HG03432 (cell line): ENCODE results near the gene SLC7A5.
"Not testable (repeated sequence)": the region's sequence is repeated elsewhere in the genome, so short reads cannot be mapped to it uniquely, and the experiment has no call there.

Experiments used
- ATAC-seq: cut with Tn5 transposase; IDR thresholded peaks from one replicate; pipeline ENCODE4 v1.9.1; 2021; ENCODE audit warnings: mild to moderate bottlenecking, moderate library complexity; ENCODE audit not compliant: unreplicated experiment

The SLC7A5 gene

DNA sequence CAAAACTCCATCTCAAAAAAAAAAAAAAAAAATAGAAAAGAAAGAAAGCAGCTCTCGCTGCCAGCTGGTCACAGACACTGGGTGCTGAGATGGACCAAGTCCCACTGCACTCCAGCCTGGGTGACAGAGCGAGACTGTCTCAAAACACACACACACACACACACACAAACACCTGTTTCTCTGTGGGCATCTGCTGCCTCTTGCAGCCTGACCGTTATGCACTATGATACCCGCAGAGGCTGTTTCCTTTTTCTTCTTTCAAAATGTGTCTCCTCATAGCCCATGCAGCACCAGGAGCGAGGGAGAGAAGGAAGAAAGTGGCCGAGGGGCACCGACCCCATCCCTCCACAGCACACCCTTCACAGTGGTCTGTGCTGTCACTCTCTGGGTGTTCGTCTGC, 66.6 kb downstream of the SLC7A5 start:
- ATAC-seq, result no peak

DNA sequence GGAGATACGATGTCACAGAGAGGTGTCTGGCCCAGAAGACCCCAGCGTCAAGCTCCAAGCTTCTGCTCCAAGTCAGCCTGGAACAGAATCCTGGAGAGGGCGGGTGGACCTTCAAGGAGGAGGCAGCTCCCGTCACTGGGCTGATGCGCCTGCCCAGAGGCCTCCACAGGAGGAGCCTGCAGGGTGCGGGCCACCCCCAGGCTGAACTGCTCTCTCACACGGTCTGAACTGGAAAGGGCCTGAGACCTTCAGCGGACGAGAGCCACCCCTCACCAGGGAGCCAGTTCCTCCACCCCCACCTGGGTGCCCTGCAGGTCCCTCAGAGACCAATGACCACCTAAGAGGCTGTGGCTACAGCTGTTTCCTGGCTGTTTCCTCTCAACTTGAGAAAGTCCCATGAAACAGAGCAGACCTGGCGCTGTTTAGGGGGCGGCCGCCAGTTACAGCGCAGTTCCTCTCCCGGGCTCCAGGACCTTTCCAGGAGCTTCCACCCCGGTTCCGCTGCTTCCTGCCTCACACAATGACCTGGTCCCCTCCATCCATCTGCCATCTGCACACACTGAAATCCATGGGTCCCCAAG, 67.5 kb downstream of the SLC7A5 start:
- no peak for ATAC-seq

DNA sequence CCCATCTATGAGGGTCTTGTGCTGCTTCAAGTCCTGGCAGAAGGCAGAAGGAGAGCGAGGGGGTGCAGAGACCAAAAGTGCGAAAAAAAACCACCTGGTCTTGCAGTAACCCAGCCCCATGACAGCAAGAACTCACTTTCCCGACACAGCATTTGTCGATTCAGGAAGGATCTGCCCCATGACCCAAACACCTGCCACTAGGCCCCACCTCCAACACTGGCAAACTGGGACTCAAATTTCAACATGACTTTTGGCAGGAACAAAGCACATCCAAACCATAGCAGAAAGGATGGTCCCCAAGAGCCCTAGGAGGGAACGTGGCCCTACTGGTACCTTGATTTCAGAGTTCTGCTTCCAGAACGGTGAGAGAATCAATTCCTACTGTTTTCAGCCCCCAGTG, 68.8 kb downstream of the SLC7A5 start:
- ATAC-seq, result no peak

DNA sequence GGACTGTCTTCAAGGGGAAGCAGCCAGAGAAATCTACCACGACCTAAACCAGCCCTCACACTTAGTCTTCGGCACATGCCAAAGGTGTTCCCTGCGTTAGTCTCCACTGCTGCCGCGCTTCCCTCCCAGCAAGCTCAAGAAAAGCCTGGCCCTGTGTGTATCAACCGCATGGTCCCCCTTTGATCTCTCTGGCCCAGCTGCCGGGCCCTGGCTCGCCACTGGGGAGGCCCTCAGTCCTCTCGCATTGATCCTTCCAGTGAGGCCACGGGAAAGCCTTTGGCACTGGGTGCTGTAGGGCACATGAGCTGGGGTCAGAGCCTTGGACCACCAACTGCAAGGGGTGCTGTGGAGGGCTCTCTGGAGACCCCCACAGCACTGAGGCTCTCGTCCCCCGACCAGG, 74.0 kb downstream of the SLC7A5 start:
- ATAC-seq, result no peak

DNA sequence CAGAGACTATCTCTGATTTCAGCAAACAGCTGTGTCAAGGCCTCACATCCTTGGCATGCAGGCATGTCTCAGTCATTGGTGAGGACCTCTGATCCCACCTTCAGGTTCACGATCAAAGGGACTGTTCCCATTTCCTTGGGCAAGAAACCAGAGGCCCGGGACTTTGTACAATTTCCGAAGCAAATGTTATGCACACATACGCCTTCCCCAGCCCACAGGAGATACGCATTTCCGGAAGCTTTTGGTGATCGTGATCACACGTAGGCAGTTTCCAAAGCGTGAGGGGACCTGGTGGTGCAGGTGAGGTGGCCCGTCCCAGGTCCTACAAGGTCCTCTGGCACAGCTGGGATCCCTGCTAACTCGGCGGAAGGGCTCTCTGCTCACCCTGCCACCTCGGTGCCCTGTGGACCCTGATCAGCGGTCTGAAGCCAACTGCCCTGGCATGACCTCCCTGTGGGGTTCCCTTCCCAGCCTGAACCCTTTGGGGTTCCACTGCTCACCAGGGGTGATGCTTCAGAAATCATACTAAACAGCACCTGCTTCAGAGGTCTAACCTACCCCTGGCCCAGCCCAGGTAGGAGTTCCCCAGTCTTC, 74.7 kb downstream of the SLC7A5 start:
- no peak for ATAC-seq

DNA sequence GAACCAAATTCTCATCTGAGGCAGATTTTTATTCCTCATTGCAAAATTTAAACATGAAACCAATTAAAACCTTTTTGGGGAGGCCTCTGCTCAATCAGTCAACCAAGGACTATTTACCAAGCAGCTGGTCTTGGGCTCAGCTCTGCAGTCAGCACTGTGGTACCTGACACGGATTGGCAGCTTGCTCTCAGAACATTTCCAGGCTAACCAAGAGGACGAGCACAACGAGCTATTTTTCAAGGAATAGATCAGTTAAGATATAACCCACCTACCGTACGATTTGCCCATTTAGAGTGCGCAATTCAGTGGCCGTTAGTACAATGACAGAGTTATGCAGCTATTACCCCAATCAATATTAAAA, 77.1 kb downstream of the SLC7A5 start:
- no peak for ATAC-seq

DNA sequence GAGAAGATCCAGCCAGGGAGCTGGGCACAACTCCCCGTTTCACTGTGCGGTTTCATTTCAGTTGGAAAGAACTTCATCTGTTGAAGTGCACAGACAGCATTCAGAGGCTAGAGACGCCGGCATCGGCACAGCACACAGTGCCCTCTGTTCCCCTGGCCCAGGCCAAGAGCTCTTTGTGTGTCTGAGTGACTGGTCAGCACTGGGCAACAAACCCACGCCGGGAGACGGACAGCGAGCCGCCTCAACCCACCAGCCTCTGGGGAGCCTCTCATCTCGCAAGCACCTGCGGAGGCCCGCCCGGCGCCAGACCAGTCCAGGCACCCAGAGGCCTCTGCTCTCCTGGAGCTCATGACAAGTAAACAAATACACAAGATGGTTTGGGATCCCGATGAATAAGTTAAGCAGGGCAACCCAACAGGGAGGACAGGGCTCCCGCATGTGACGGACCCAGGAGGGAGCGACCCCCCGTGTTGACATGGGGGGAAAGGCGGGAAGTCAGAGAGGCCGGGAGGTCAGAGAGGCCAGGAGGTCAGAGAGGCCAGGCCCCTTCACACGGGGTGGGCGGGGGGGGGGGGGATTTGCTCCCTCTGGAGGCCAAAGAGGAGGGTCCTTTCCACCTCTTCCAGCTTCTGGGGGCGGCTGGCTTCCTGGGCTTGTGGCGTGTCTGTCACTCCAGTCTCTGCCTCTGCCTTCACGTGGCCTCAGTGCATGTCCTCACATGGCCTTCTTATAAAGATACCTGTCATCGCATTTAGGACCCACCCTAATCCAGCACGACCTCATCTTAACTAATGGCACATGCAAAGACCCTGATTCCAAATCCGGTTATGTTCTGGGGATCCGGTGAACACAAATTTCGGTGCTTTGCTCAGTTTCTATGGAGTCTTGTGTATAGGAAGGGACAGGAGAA, 77.8 kb downstream of the SLC7A5 start:
- no peak for ATAC-seq

DNA sequence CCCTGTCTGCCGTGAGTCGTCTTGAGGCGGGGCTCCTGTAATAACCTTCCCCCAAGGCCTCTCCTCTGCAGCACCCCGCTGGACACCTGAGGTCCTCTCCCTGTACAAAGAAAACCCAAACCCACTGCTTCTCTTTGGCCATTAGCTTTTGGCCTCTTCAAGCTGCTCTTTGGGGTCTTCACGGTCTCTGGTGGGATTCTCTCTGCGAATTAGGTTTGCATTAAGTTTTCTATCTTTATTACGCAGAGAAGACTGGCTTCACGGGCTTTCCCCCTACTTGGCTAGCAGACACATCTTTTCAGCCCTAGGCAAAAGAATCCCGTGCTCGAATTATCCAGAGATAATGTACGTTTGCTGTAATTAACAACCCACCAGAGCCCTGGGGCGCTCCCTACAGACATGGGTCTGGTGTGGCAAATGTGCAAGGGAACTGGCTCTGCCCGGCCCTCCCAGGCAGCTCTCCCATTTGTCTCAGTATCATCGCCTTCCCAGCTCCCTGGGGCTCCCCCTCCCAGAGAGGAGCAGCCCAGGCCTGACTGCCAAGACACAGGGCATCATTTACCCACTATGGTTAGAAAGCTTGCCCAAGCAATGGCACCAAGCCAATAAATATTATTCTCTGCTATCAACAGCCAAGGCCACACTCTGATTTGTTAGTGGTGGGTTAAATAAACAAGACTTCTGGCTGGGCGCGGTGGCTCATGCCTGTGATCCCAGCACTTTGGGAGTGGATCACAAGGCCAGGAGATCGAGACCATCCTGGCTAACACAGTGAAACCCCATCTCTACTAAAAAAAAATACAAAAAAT, 78.8 kb downstream of the SLC7A5 start:
- ATAC-seq, result no peak

DNA sequence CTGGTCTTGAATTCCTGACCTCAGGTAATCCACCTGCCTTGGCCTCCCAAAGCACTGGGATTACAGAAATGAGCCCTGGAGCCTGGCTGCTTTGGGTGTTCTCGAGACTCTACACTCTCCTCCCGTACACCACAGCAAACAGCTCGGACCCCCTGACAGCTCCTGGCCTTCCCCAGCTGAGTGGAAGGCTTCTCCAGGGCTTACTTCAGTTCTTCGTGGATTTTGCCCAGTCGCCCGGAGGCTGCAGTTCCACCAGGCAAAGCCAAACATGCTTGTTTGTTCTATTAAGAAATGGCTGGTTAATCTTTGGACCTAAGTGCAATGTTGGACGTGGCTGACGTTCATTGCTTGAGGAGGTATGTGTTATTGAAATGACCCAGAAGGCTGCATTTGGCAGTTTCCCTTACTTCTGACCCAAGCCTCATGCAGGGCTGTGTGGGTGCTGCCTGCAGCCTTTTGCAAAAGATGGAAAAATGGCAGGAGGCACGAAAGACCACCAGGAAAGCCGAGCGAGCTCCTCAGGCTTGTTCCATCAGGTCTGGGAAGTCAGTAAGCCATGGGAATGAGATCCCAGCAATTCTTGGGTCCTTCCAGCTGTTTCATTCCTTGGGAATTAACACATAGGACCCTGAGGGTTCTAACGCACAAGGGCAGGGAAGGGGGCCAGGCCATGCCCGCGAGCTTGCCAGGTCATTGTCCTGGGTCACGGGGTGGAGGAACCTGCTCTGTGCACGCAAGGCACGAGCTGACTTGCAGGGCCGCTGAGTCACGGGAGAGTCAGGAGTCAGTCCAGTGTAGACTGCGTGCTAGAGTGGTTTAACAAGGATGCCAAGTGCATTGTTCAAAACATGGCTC, 79.6 kb downstream of the SLC7A5 start:
- ATAC-seq, result no peak

DNA sequence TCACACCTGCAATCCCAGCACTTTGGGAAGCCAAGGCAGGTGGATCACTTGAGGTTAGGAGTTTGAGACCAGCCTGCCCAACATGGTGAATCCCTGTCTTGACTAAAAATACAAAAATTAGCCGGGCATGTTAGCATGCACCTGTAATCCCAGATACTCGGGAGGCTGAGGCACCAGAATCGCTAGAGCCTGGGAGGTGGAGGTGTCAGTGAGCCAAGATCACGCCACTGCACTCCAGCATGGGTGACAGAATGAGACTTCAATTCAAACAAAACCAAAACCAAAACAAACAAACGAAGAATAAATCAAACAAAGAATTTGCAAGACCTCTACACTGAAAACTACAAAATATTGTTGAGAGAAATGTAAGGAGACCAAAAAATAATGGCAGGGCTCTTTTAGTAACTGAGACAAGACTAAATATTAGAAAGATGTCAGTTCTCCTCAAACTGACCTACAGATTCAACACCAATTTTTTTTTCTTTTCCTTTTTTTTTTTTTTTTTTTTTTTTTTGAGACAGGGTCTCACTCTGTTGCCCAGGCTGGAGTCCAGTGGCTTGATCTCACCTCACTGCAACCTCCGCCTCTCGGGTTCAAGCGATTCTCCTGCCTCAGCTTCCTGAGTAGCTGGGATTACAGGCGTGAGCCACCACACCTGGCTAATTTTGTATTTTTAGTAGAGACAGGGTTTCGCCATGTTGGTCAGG, 80.4 kb downstream of the SLC7A5 start:
- ATAC-seq, result not testable (repeated sequence)

DNA sequence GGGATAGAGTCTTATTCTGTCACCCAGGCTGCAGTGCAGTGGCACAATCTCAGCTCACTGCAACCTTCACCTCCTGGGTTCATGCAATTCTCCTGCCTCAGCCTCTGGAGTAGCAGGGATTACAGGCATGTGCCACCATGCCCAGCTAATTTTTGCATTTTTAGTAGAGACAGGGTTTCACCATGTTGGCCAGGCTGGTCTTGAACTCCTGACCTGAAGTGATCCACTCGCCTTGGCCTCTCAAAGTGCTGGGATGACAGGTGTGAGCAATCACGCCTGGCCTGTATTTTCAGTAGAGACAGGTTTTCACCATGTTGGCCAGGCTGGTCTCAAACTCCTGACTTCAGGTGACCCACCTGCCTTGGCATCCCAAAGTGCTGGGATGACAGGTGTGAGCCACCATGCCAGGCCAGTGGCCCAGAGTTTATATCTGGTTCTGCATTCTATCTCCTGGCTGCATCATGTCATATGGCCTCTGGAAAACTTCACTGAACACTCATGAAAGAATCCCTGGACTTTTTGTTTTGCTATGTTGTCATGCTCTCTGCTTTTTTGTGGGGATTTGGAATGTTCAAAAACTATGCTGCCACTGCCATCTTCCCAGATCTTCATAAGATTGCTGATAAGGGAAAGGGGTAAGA, 81.7 kb downstream of the SLC7A5 start:
- not testable (repeated sequence) for ATAC-seq

DNA sequence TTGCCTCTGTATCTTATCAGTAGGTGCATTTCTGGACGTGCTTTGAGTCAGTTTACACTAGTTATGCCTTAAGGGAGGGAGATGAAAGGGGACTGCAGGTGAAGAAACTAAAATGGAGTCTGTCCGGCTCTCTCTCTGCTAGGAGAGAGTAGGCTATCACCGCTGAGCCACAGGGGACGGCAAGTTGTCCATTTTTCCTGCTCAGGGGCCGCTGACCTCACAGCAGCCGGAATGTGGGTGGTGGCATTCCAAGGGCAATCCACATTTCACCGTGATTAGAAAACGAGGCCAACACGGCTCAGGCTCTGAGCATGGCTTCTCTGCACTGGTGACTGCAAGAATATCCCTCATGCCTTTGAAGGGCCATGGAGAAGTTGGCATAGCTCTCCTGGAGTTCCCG, 84.5 kb downstream of the SLC7A5 start:
- no peak for ATAC-seq

DNA sequence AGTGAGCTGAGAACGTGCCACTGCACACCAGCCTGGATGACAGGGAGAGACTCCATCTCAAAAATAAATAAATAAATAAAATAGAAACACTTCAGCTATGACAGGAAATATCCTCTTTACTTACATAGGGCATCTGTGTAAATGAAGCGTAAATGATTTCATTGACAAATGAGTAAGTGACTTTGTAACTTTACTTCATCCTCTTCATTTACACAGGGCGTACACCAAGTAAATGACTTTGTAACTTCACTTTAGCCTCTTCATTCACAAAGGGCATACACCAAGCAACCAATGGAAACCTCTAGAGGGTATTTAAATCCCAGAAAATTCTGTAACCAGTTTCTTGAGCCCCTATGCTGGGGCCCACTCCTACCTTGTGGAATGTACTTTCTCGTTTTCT, 87.3 kb downstream of the SLC7A5 start:
- no peak for ATAC-seq

DNA sequence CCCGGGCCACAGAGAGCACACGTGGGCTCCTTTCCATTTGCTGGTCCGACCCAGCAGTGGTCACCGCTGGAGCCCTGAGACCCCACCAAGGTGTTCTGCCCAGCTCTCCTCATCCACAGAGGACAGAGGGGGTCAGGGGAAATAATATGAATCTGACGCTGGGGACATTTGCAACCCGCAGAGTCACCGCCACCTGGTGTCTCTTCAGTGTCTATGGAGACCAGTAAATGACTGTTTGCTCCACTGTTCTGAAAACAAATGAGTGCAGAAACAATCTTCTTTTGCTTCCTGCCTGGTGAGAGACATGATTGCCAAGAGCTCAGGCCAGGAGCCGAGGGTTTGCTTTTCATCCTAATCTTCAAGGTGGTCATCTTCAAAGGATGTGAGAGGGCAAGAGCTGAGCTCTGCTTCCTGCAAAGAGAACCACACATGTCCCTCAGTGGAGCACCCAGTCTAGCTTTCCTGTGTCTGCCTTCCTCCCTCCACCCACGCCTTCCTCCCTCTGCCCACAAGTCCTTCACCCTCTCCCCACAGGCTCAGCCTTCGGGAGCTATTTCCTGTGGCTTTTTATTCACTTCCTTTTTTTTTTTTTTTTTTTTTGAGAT, 88.8 kb downstream of the SLC7A5 start:
- ATAC-seq, result peak; percentile 33
